Body of pancreas (tissue), 4 donors: ENCODE results near the gene RAB22A. TPM values are rescaled to one million over a fixed set of nuclear protein-coding genes. Genes with fewer than 3 reads are reported as not detected.
"Not testable (repeated sequence)": the region's sequence is repeated elsewhere in the genome, so short reads cannot be mapped to it uniquely, and the experiment has no call there.

ENCODE experiments used
- ATAC-seq: fragments of 150-250 bp; one replicate; pipeline ENCODE4 v1.9.1; 2016
- DNase-seq, 4 donors: peaks; one replicate each; pipeline ENCODE4 v3.0.0-alpha.2; 2019
- H3K27ac ChIP-seq, 4 donors: fragments of 200-600 bp; sonication (generic); 1 replicate in 3 of 4; 2 replicates in 1 of 4; pipeline versions ENCODE4 v1.5.1 to v1.6.1; 2016 to 2019; ENCODE audit warnings: mild to moderate bottlenecking in 1 of 4, mixed read lengths in 1 of 4, moderate library complexity in 1 of 4
- H3K27me3 ChIP-seq, 2 donors: fragments of 200-600 bp; sonication (generic); one replicate each; pipeline ENCODE4 v1.6.0; 2016; ENCODE audit warnings: mild to moderate bottlenecking in 1 of 2
- H3K36me3 ChIP-seq, 2 donors: fragments of 200-600 bp; sonication (generic); replicated peaks in 1 of 2; 2 replicates each; pipeline ENCODE4 v1.5.1; 2016; ENCODE audit warnings: low read depth in 2 of 2; ENCODE audit not compliant: insufficient read depth in 1 of 2
- H3K4me1 ChIP-seq: fragments of 200-600 bp; sonication (generic); one replicate; pipeline ENCODE4 v1.6.0; 2016
- H3K4me3 ChIP-seq, 2 donors: fragments of 200-600 bp; sonication (generic); 1 replicate in 1 of 2; 2 replicates in 1 of 2; pipeline ENCODE4 v1.5.1; 2016 to 2019
- H3K9me3 ChIP-seq, 3 donors: fragments of 200-600 bp; sonication (generic); 1 replicate in 2 of 3; 2 replicates in 1 of 3; pipeline ENCODE4 v1.5.1; 2016
- POLR2A ChIP-seq, 3 donors: fragments of 450-650 bp; IDR thresholded peaks; one replicate each; pipeline ENCODE4 v1.6.1; 2016; ENCODE audit warnings: antibody characterized with exemption in 3 of 3, mild to moderate bottlenecking in 2 of 3
- WGBS, 2 donors: methylation state at CpG; one replicate each; pipeline ENCODE4 v1.1.5; 2017; 5-methylcytosine and 5-hydroxymethylcytosine counted together
- intact Hi-C: fragments of 100-400 bp; cut with DNase I; formaldehyde crosslinking; loops from one replicate; pipeline ENCODE4 v1.15.1; 2023
- total RNA-seq, 2 donors: library from RNA; depleted of rRNA; stranded (reverse); fragments of >200 nt; gene quantifications; one replicate each; pipeline ENCODE4 v1.1.0, GENCODE V29; 2016
- TF ChIP-seq, protein P1 (sequence below), 7 experiments: fragments of 450-650 bp in 4 of 7; fragments of 200-600 bp in 3 of 7; sonication (generic) in 3 of 7; IDR thresholded peaks; one replicate each; pipeline ENCODE4 v1.5.1; 2016 to 2019; ENCODE audit warnings: antibody characterized with exemption in 7 of 7

RAB22A gene
- total RNA-seq, 2 donors from 2014 or later: 6.3 to 9.1 TPM

DNA sequence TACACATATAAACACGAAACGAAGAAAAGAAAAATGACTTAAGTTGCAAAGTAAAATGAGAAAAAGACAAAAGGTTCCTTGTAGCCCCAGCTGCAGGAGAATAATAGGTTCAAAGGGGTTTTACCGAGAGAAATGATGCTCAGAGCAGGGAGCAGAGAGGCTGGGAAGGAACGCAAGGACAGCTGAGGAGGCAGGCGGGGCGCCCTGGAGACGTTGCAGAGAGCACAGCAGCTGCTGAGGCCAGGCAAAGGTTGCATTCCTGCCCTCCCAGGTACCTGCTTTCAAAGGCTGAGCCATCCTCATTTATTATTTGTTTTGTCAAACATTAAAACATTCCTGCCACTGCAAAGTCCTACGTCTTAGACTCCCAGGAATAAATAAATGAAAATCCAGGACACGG is 63.3 kb downstream of the RAB22A start:
- no peaks in the 10 kb centered on the region for H3K9me3 ChIP-seq
- whole genome bisulfite sequencing, 2 donors: 39% methylated on average over 9 of the region's 9 CpGs
- DNase-seq: no peak
- no peaks in the 10 kb centered on the region for H3K4me1 ChIP-seq
- H3K36me3 ChIP-seq: no peaks in the 10 kb centered on the region
- no peaks in the 10 kb centered on the region for H3K27me3 ChIP-seq
- TF ChIP-seq, protein P1, sequence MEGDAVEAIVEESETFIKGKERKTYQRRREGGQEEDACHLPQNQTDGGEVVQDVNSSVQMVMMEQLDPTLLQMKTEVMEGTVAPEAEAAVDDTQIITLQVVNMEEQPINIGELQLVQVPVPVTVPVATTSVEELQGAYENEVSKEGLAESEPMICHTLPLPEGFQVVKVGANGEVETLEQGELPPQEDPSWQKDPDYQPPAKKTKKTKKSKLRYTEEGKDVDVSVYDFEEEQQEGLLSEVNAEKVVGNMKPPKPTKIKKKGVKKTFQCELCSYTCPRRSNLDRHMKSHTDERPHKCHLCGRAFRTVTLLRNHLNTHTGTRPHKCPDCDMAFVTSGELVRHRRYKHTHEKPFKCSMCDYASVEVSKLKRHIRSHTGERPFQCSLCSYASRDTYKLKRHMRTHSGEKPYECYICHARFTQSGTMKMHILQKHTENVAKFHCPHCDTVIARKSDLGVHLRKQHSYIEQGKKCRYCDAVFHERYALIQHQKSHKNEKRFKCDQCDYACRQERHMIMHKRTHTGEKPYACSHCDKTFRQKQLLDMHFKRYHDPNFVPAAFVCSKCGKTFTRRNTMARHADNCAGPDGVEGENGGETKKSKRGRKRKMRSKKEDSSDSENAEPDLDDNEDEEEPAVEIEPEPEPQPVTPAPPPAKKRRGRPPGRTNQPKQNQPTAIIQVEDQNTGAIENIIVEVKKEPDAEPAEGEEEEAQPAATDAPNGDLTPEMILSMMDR (IDR thresholded peaks at IDR 0.05): no peak
- TF ChIP-seq POLR2A (IDR thresholded peaks at IDR 0.05): no peak
- intact Hi-C loops: no loop called here
- no peak overlapping the region for H3K27ac ChIP-seq
- no peak overlapping the region for H3K4me3 ChIP-seq
- no peak for ATAC-seq

DNA sequence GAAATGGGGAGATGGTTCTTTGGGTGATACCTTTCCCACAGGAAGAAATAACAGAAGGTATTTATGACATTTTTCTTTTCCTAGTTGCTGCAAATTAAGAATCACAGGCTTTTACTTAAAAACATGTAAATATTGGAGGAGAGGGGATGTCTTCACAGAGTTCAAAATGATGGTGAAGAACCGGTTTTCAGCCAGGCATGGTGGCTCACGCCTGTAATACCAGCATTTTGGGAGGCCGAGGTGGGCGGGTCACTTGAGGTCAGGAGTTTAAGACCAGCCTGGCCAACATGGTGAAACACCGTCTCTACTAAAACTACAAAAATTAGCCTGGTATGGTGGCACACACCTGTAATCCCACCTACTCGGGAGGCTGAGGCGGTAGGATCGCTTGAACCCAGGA is 63.8 kb downstream of the RAB22A start:
- H3K4me1 ChIP-seq, H3K27me3 ChIP-seq, intact Hi-C loops, H3K9me3 ChIP-seq, ATAC-seq, DNase-seq, H3K4me3 ChIP-seq, H3K36me3 ChIP-seq, H3K27ac ChIP-seq: not testable (repeated sequence)
- WGBS, 2 donors: 73 to 80% methylated on average over 8 of the region's 8 CpGs

DNA sequence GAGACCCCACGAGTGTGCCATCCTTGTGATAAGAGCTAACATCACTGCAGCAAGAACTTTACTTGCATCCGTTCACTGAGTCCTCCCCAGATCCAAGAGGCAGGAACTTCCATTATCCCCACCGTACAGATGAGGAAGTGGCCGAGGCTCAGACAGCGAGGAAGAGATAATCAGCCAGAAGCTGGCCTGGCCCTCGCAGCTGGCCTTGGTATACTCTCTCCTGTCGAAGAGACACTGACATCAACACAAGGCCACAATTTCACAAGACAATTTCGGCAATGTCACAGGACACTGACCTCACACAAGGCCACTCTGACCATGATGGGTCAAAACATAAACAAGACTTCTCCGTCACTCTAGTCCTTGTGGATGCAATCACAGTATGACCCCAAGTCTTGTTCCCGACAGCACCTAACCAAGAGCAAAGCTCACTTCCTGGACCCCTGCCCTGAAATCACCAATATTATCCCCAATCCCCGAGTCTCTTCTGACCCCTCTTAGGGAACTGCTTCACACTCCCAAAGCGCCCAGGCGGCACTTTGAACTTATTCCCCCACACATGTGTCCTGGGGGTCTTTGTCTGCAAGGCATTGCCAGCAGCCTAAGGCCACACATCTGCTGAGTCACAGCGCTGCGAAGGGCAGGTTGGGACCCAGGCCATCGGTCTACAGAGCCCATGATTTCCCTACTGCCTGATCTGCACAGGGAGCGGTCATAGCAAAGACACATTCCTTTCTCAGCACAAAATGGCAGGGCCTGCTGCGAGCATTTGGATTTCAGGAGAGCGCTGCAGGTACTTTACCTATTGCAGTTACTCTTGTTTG is 64.7 kb downstream of the RAB22A start:
- no peak for ATAC-seq
- TF ChIP-seq, protein P1 (IDR thresholded peaks at IDR 0.05): no peak
- no peaks in the 10 kb centered on the region for H3K9me3 ChIP-seq
- no peak overlapping the region for H3K27ac ChIP-seq
- intact Hi-C loops: no loop called here
- no peak for DNase-seq
- H3K27me3 ChIP-seq: no peaks in the 10 kb centered on the region
- H3K36me3 ChIP-seq: no peaks in the 10 kb centered on the region
- H3K4me1 ChIP-seq: no peaks in the 10 kb centered on the region
- 69 to 74% methylated on average over 18 to 19 of the region's 19 CpGs for WGBS, 2 donors
- H3K4me3 ChIP-seq: no peak overlapping the region

DNA sequence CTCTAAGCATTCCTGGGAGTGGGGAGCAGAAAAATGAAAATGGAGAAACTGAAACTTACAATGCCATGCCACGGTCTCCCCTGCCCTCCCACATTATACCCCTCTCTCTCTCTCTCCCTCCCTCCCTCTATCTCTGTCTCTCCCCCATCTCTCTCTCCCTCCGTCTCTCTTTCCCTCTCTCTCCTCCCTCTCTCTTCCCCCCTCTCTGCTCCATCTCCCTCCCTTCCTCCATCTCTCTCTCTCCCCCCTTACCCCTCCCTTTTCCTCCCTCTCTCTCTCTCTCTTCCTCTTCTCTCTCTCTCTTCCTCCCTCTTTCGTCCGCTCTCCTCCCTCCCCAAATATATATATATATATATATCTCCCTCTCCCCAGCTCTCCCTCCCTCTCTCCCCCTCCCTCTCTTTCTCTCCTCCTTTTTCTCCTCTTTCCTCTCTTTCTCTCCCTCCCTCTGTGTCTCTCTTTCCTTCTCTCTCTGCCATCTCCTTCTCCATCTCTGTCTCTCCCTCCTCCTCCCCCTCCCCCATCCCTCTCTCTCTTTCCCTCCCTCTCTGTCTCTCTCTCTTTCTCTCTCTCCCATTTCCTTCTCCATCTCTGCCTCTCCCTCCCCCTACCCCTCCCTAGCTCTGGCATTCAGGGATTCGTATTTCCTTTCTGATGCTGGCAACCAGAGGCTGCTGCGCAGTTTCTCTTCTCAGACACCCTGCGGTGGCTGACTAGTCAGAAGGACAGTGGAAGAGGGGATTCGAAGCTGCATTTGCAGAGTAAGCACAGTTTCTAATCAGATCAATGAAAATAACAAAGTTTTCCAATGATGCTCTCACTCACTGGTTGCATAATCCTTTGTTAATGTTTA is 65.6 kb downstream of the RAB22A start:
- no peak overlapping the region for H3K27ac ChIP-seq
- H3K9me3 ChIP-seq: no peaks in the 10 kb centered on the region
- no peaks in the 10 kb centered on the region for H3K27me3 ChIP-seq
- TF ChIP-seq POLR2A (IDR thresholded peaks at IDR 0.05): no peak
- TF ChIP-seq, protein P1 (IDR thresholded peaks at IDR 0.05): no peak
- H3K4me3 ChIP-seq: no peak overlapping the region
- no peaks in the 10 kb centered on the region for H3K4me1 ChIP-seq
- WGBS, 2 donors: 33 to 36% methylated on average over 8 of the region's 8 CpGs
- intact Hi-C loops: no loop called here
- ATAC-seq (no peak), DNase-seq (no peak)
- H3K36me3 ChIP-seq: no peaks in the 10 kb centered on the region

DNA sequence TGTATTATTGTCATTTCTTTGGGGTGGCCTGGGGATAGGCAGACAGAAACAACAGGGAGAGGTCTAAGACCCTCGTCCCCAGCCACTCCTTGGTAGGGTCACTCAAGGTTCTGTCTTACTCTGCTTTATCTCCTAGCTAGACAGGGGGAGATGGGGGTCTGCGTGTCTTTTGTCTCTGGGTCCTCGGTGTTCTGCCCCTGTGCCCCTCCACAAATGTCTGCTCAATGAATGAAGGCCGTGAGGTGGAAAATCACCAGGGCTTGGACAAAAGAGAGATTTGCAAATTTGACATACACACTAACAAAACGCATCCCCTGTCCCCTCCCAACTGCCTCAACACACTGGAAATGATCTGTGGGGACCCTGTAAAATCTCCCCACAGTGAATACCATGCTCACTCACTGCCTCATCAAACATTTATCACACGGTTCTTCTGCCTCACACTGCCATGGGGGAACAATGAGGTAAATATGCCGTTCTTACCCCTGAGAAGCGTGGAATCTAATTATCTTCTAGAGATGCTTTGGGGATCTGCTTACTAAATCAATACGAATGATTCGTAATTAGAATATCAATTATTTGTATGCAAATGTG is 66.3 kb downstream of the RAB22A start:
- Histone ChIP-seq H3K4me1 (no peaks in the 10 kb centered on the region), H3K9me3 (no peaks in the 10 kb centered on the region), H3K27ac (no peak overlapping the region), H3K36me3 (no peaks in the 10 kb centered on the region), H3K4me3 (no peak overlapping the region), H3K27me3 (no peaks in the 10 kb centered on the region)
- WGBS, 2 donors: 45 to 48% methylated on average over 9 to 10 of the region's 10 CpGs
- TF ChIP-seq, protein P1 (IDR thresholded peaks at IDR 0.05): no peak
- no peak for TF ChIP-seq POLR2A (IDR thresholded peaks at IDR 0.05)
- no peak for ATAC-seq
- no peak for DNase-seq
- intact Hi-C loops: no loop called here
